ENCODE data around the gene AP2B1. TPM values are rescaled to one million over a fixed set of nuclear protein-coding genes. Genes with fewer than 3 reads are reported as not detected.

AP2B1 gene
- total RNA-seq, 3 donors from 2014 or later: 127 to 177 (median 153) TPM

GRCh38 chr17:35674552-35674951, 87.4 kb downstream of the AP2B1 start:
- TF ChIP-seq CTCF (IDR thresholded peaks at IDR 0.05): no peak
- no peak for DNase-seq
- Histone ChIP-seq H3K9me3 (no peaks in the 10 kb centered on the region), H3K4me1 (ENCODE audit: low read depth) (no peaks in the 10 kb centered on the region), H3K36me3 (ENCODE audit: low read depth) (no peaks in the 10 kb centered on the region), H3K4me3 (no peak overlapping the region)
- intact Hi-C loops (cut with DNase I, micrococcal nuclease): no loop called here
- ATAC-seq: no peak

GRCh38 chr17:35676441-35676840, 89.3 kb downstream of the AP2B1 start:
- no peak for TF ChIP-seq CTCF (IDR thresholded peaks at IDR 0.05)
- no peak for ATAC-seq
- Histone ChIP-seq H3K36me3 (ENCODE audit: low read depth) (no peaks in the 10 kb centered on the region), H3K9me3 (no peaks in the 10 kb centered on the region), H3K4me3 (no peak overlapping the region), H3K4me1 (ENCODE audit: low read depth) (no peaks in the 10 kb centered on the region)
- intact Hi-C loops (cut with DNase I, micrococcal nuclease): no loop called here
- DNase-seq: no peak

GRCh38 chr17:35679007-35679682, 92.0 kb downstream of the AP2B1 start:
- no peak for DNase-seq
- peak; percentile 62 for ATAC-seq
- Histone ChIP-seq H3K4me3 (no peak overlapping the region), H3K4me1 (ENCODE audit: low read depth) (no peaks in the 10 kb centered on the region), H3K36me3 (ENCODE audit: low read depth) (no peaks in the 10 kb centered on the region), H3K9me3 (no peaks in the 10 kb centered on the region)
- intact Hi-C loops (cut with DNase I, micrococcal nuclease): no loop called here
- TF ChIP-seq CTCF (IDR thresholded peaks at IDR 0.05): no peak

DNA sequence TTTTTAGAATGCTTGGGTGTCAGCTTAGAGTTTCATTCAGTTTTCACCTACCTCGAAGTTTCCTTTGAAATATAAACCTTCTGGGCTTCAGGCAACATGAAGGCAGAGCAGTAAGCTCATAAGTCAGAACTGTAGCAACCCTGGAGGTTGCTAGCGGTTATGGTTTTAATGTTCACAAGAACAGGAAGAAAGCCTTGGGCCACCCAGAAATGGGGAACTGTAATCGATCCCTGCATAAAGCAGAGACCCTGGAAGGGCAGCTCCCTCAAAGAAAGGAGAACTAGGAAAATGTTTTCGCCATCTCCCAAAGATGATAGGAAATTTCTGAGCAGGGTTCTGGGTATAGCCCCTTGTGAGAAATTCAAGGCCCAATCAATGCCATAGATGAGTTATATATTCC, 96.5 kb downstream of the AP2B1 start:
- TF ChIP-seq CTCF (IDR thresholded peaks at IDR 0.05): no peak
- H3K4me1 ChIP-seq (ENCODE audit: low read depth): no peaks in the 10 kb centered on the region
- no peaks in the 10 kb centered on the region for H3K9me3 ChIP-seq
- ATAC-seq (no peak), DNase-seq (peak in 1 of 3 donors; percentile 8)
- H3K36me3 ChIP-seq (ENCODE audit: low read depth): no peaks in the 10 kb centered on the region
- intact Hi-C loops (cut with DNase I, micrococcal nuclease): no loop called here
- H3K4me3 ChIP-seq: no peak overlapping the region

GRCh38 chr17:35684055-35684802, 97.1 kb downstream of the AP2B1 start:
- no peak for ATAC-seq
- TF ChIP-seq CTCF (IDR thresholded peaks at IDR 0.05): no peak
- no peak for DNase-seq
- Histone ChIP-seq H3K4me3 (no peak overlapping the region), H3K36me3 (ENCODE audit: low read depth) (no peaks in the 10 kb centered on the region), H3K9me3 (no peaks in the 10 kb centered on the region), H3K4me1 (ENCODE audit: low read depth) (no peaks in the 10 kb centered on the region)
- intact Hi-C loops (cut with DNase I, micrococcal nuclease): no loop called here

Data from mucosa of descending colon (tissue), 3 donors.